Activated B cell treated with CpG ODN at 0.5 μM for 24 hours (primary cell): Measurements from ENCODE around the gene MIA3. TPM values are rescaled to one million over a fixed set of nuclear protein-coding genes. Genes with fewer than 3 reads are reported as not detected.

Source experiments
- ATAC-seq: fragments of 200-7000 bp; cut with Tn5 transposase; one replicate; pipeline ENCODE4 v1.10.0; 2021; ENCODE audit warnings: low read depth, mild to moderate bottlenecking, moderate library complexity
- CTCF ChIA-PET: fragments of 350-600 bp; sonication (Branson Sonifier 250); formaldehyde crosslinking; loops from one replicate; lab custom pipeline; 2021; ENCODE audit warnings: antibody characterized with exemption; lab: Charles Lee
- POLR2A ChIA-PET: fragments of 350-600 bp; sonication (Branson Sonifier 250); formaldehyde crosslinking; loops from one replicate; lab custom pipeline; 2021; ENCODE audit warnings: antibody characterized with exemption; lab: Charles Lee
- DNase-seq: peaks from one replicate; pipeline ENCODE4 v3.0.0; 2022
- H3K27ac Mint-ChIP-seq: one replicate; pipeline ENCODE4 v1.8.0; 2020; ENCODE audit warnings: mixed read lengths
- H3K27me3 Mint-ChIP-seq: one replicate; pipeline ENCODE4 v1.8.0; 2021; ENCODE audit warnings: mixed read lengths
- H3K36me3 Mint-ChIP-seq: one replicate; pipeline ENCODE4 v1.8.0; 2021; ENCODE audit warnings: low read depth, mixed read lengths
- H3K4me1 Mint-ChIP-seq: one replicate; pipeline ENCODE4 v1.8.0; 2021; ENCODE audit warnings: mixed read lengths
- H3K4me3 Mint-ChIP-seq: one replicate; pipeline ENCODE4 v1.8.0; 2020; ENCODE audit warnings: mild to moderate bottlenecking, mixed read lengths
- H3K9me3 Mint-ChIP-seq: one replicate; pipeline ENCODE4 v1.8.0; 2020; ENCODE audit warnings: mixed read lengths
- intact Hi-C: fragments of 100-400 bp; cut with micrococcal nuclease; formaldehyde crosslinking; loops from one replicate; pipeline ENCODE4 v1.15.1; 2024
- total RNA-seq: library from RNA; stranded (reverse); gene quantifications from 2 replicates; pipeline ENCODE4 v1.2.3, GENCODE V29; 2022
- TF ChIP-seq, protein P1 (sequence below): fragments of 200-600 bp; IDR thresholded peaks from one replicate; pipeline ENCODE4 v1.8.0; 2022; ENCODE audit warnings: antibody characterized with exemption, mild to moderate bottlenecking

The MIA3 gene
- total RNA-seq, 1 donor from 2014 or later: 83.1 TPM

DNA sequence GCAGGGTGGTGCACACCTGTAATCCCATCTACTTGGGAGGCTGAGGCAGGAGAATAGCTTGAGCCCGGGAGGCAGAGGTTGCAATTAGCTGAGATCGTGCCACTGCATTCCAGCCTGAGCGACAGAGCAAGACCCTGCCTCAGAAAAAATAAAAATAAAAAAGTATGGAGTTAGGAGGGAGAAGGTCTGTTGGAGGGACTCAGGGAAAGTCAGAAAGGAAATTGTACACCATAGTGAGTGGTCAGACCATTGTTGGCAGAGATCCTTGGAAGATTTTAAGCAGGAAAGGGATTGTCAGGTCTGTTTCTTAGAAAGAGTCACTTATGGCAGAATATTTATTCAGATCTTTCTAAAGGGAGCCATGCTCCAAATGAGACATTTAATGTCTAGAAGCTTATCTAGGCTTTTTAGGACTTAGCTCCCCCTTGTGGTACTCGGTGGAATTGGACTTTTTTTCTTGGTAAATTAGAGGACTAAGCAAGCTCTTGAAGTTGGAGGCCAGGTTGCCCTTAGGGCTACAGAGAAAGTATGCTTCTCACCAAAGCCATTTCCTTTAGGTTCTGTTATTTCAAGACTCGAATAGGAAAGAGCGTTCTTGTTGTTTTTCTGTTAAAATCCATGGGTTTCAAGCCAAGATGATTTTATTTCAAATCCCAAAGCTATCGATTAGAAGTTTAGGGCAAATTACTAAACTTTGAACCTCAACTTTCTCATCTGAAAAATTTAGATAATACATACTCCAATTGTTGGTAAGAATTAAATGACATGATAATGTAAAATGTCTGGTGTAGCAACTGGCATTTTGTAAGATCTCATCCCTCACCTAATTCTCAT is 16.5 kb downstream of the MIA3 start:
- CTCF ChIA-PET: interaction anchor here (0.8 to 5.7 kb wide), 26 partner anchors 9 to 1157 kb away, joined by 3 to 69 read pairs (median 5); partner anchors contain the start of gene TAF1A
- POLR2A ChIA-PET: interaction anchor here (0.7 to 1.3 kb wide), 6 partner anchors 9 to 171 kb away, joined by 3 to 15 read pairs (median 6); partner anchors contain the start of gene TAF1A
- Mint-ChIP-seq H3K9me3 (no peaks in the 10 kb centered on the region), H3K4me1 (peaks cover 17% of the 10 kb centered on the region), H3K36me3 (peaks cover 67% of the 10 kb centered on the region), H3K27ac (no peak overlapping the region), H3K4me3 (no peak overlapping the region), H3K27me3 (no peaks in the 10 kb centered on the region)
- ATAC-seq (peak; percentile 85), DNase-seq (no peak)
- intact Hi-C loops: loop anchor here (1.0 to 10.0 kb wide), 5 partner anchors 14 to 540 kb away; no protein-coding TSS in a partner anchor
- TF ChIP-seq, protein P1, sequence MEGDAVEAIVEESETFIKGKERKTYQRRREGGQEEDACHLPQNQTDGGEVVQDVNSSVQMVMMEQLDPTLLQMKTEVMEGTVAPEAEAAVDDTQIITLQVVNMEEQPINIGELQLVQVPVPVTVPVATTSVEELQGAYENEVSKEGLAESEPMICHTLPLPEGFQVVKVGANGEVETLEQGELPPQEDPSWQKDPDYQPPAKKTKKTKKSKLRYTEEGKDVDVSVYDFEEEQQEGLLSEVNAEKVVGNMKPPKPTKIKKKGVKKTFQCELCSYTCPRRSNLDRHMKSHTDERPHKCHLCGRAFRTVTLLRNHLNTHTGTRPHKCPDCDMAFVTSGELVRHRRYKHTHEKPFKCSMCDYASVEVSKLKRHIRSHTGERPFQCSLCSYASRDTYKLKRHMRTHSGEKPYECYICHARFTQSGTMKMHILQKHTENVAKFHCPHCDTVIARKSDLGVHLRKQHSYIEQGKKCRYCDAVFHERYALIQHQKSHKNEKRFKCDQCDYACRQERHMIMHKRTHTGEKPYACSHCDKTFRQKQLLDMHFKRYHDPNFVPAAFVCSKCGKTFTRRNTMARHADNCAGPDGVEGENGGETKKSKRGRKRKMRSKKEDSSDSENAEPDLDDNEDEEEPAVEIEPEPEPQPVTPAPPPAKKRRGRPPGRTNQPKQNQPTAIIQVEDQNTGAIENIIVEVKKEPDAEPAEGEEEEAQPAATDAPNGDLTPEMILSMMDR: no peak

DNA sequence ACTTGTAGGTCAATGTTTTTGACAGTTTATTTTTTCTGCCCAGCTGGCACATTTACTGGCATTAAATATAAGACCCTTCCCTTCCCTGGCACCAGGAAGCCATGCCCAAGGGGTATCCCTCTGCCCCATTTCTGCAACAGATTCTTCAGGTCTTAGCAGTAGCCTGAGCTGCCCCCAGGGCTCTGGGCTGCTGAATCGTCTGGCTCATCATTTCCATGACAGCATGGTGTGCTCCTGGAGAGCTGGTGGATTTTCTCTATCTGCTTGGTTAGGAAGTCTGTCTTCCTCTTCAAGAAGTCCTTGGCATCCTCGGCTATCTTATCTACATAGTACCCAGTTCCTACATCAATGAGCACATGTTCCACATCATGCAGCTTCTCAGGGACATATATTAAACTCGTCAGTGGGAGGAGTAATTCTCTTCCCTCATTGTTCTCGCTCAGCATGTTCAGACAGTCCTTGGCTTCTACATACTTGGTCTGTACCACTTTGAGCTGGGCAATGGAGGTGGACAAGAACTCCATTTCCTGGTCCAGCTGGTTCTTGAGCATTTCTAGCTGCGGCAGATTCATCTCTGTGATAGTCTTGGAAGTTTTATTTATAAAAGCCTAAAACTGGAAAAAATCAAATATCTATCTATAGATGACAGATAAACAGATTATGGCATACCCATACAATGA is 23.5 kb downstream of the MIA3 start:
- no peaks in the 10 kb centered on the region for H3K27me3 Mint-ChIP-seq
- POLR2A ChIA-PET: interaction anchor here (1.1 kb wide), 2 partner anchors 72 to 98 kb away, joined by 3 to 4 read pairs; no protein-coding TSS in a partner anchor
- no peak overlapping the region for H3K4me3 Mint-ChIP-seq
- intact Hi-C loops: loop anchor here (5.0 to 10.0 kb wide), 5 partner anchors 91 to 1764 kb away; partner anchors contain the start of genes DUSP10, HLX and TP53BP2
- DNase-seq (no peak), ATAC-seq (no peak)
- no peak overlapping the region for H3K27ac Mint-ChIP-seq
- no peaks in the 10 kb centered on the region for H3K9me3 Mint-ChIP-seq
- CTCF ChIA-PET: interaction anchor here (0.8 kb wide), 2 partner anchors 71 to 186 kb away, joined by 3 read pairs; no protein-coding TSS in a partner anchor
- H3K36me3 Mint-ChIP-seq: peaks cover 39% of the 10 kb centered on the region
- TF ChIP-seq, protein P1: no peak
- H3K4me1 Mint-ChIP-seq: peaks cover 23% of the 10 kb centered on the region

- peak overlapping the region; percentile 100 for H3K4me3 Mint-ChIP-seq
- ChIA-PET POLR2A (interaction anchor here (1.1 to 2.3 kb wide), 3 partner anchors 23 to 71 kb away, joined by 4 to 25 read pairs (median 14); partner anchors contain the start of gene TAF1A), CTCF (interaction anchor here (0.8 kb wide), 1 partner anchor 70 kb away, joined by 3 read pairs; no protein-coding TSS in a partner anchor)
- ATAC-seq (no peak), DNase-seq (no peak)
- no peaks in the 10 kb centered on the region for H3K9me3 Mint-ChIP-seq
- intact Hi-C loops: loop anchor here (5.0 to 10.0 kb wide), 5 partner anchors 90 to 1765 kb away; partner anchors contain the start of genes DUSP10, HLX and TP53BP2
- peaks cover 38% of the 10 kb centered on the region for H3K36me3 Mint-ChIP-seq
- peaks cover 25% of the 10 kb centered on the region for H3K4me1 Mint-ChIP-seq
- H3K27me3 Mint-ChIP-seq: no peaks in the 10 kb centered on the region
- peak overlapping the region; percentile 70 for H3K27ac Mint-ChIP-seq
- TF ChIP-seq, protein P1: no peak
These were observed 24.6 kb downstream of the MIA3 start for GRCh38 chr1:222642468-222642867.

- ATAC-seq (no peak), DNase-seq (no peak)
- intact Hi-C loops: loop anchor here (5.0 to 10.0 kb wide), 5 partner anchors 89 to 1766 kb away; partner anchors contain the start of genes DUSP10, HLX and TP53BP2
- H3K36me3 Mint-ChIP-seq: peaks cover 38% of the 10 kb centered on the region
- ChIA-PET POLR2A (interaction anchor here (0.6 to 3.1 kb wide), 17 partner anchors 9 to 1766 kb away, joined by 3 to 49 read pairs (median 7); partner anchors contain the start of genes AIDA, BROX, FAM177B and TAF1A), CTCF (interaction anchor here (1.4 to 1.6 kb wide), 2 partner anchors 9 to 178 kb away, joined by 5 to 8 read pairs; no protein-coding TSS in a partner anchor)
- no peaks in the 10 kb centered on the region for H3K9me3 Mint-ChIP-seq
- H3K27me3 Mint-ChIP-seq: no peaks in the 10 kb centered on the region
- H3K4me3 Mint-ChIP-seq: peak overlapping the region; percentile 100
- TF ChIP-seq, protein P1: no peak
- peaks cover 25% of the 10 kb centered on the region for H3K4me1 Mint-ChIP-seq
- peak overlapping the region; percentile 99 for H3K27ac Mint-ChIP-seq
These were observed 25.7 kb downstream of the MIA3 start for GRCh38 chr1:222643606-222643937.
